HCT116 (cell line): Measurements from ENCODE around the gene CMBL. TPM values are rescaled to one million over a fixed set of nuclear protein-coding genes. Genes with fewer than 3 reads are reported as not detected.

Experiments used
- ATAC-seq: fragments of 200-7000 bp; cut with Tn5 transposase; 2 replicates; pipeline ENCODE4 v1.9.1; 2020; ENCODE audit warnings: mild to moderate bottlenecking, moderate library complexity
- BruUV-seq: library from RNA; stranded (reverse); fragments of 400-500 nt; replicated peaks from 2 replicates; lab custom pipeline; 2021; lab: Mats Ljungman, UMichigan
- CTCF ChIA-PET: fragments of 300-600 bp; sonication (Branson Sonifier 250); formaldehyde crosslinking; loops from one replicate; lab custom pipeline; 2021; ENCODE audit warnings: antibody characterized with exemption; lab: Charles Lee
- POLR2A ChIA-PET: fragments of 300-600, 350-600 bp; sonication (Branson Sonifier 250); formaldehyde crosslinking; loops from one replicate; lab custom pipeline; 2021; ENCODE audit warnings: antibody characterized with exemption; lab: Charles Lee
- RAD21 ChIA-PET, 2 experiments: fragments of 300-600 bp; sonication (Branson Sonifier 250); formaldehyde crosslinking; loops; one replicate each; lab custom pipeline; 2023; ENCODE audit warnings: low total read pairs in 2 of 2; ENCODE audit not compliant: uncharacterized antibody in 2 of 2, unreplicated experiment in 2 of 2, low non-redundant PET in 1 of 2; lab: Charles Lee
- DNase-seq: peaks from one replicate; pipeline ENCODE4 v3.0.0-alpha.2; 2010; ENCODE audit warnings: low read depth, low spot score
- H2AFZ ChIP-seq: fragments of 200-600 bp; shearing (Covaris generic), sonication (generic); 2 replicates; pipeline ENCODE4 v1.6.1; 2017; ENCODE audit warnings: low read depth, mixed run types, mixed read lengths, antibody characterized with exemption, low read length; ENCODE audit not compliant: poor library complexity, severe bottlenecking
- H3K27ac ChIP-seq: 2 replicates; pipeline ENCODE4 v1.5.1; 2012; ENCODE audit warnings: low read depth, low read length
- H3K27me3 ChIP-seq: fragments of 200-600 bp; sonication (generic); 2 replicates; pipeline ENCODE4 v1.6.1; 2016; ENCODE audit warnings: mixed run types, low read length, mixed read lengths; ENCODE audit not compliant: insufficient read depth
- H3K36me3 ChIP-seq, 2 experiments: fragments of 200-500 bp in 1 of 2; fragments of 200-600 bp in 1 of 2; sonication (Bioruptor generic) in 1 of 2; sonication (generic) in 1 of 2; 2 replicates each; pipeline versions ENCODE4 v1.5.1 to v1.6.1; 2014 to 2016; ENCODE audit warnings: low read length in 2 of 2, inconsistent platforms in 1 of 2, mixed read lengths in 1 of 2, mixed run types in 1 of 2; ENCODE audit not compliant: insufficient read depth in 2 of 2, control insufficient read depth in 1 of 2
- H3K4me1 ChIP-seq, 2 experiments: fragments of 200-600 bp in 1 of 2; sonication (generic) in 1 of 2; 2 replicates each; pipeline versions ENCODE4 v1.5.1 to v1.6.1; 2012 to 2017; ENCODE audit warnings: low read length in 2 of 2, inconsistent platforms in 1 of 2, mild to moderate bottlenecking in 1 of 2, mixed read lengths in 1 of 2, mixed run types in 1 of 2, moderate library complexity in 1 of 2; ENCODE audit not compliant: insufficient read depth in 2 of 2, control insufficient read depth in 1 of 2
- H3K4me2 ChIP-seq: fragments of 200-600 bp; sonication (generic); 2 replicates; pipeline ENCODE4 v1.6.1; 2017; ENCODE audit warnings: mixed run types, low read length, mixed read lengths
- H3K4me3 ChIP-seq, 2 experiments: fragments of 200-600 bp in 1 of 2; sonication (generic) in 1 of 2; replicated peaks in 1 of 2; 2 replicates each; pipeline ENCODE4 v1.5.1; 2011 to 2016; ENCODE audit warnings: low read length in 2 of 2, control low read depth in 1 of 2, low read depth in 1 of 2, mild to moderate bottlenecking in 1 of 2, mixed read lengths in 1 of 2, mixed run types in 1 of 2
- H3K79me2 ChIP-seq: fragments of 200-600 bp; sonication (generic); 2 replicates; pipeline ENCODE4 v1.6.1; 2017; ENCODE audit warnings: mild to moderate bottlenecking, mixed run types, low read length, moderate library complexity, mixed read lengths; ENCODE audit not compliant: insufficient read depth
- H3K9ac ChIP-seq: fragments of 200-600 bp; sonication (generic); 2 replicates; pipeline ENCODE4 v1.6.1; 2016; ENCODE audit warnings: low read length, mixed read lengths
- H3K9me2 ChIP-seq: fragments of 200-600 bp; sonication (generic), shearing (Covaris generic); 2 replicates; pipeline ENCODE4 v1.6.1; 2017; ENCODE audit warnings: mixed run types, mild to moderate bottlenecking, moderate library complexity; ENCODE audit not compliant: insufficient read depth
- H3K9me3 ChIP-seq, 2 experiments: fragments of 200-500 bp in 1 of 2; fragments of 200-600 bp in 1 of 2; sonication (Bioruptor generic) in 1 of 2; sonication (generic) in 1 of 2; 2 replicates each; pipeline ENCODE4 v1.6.1; 2014 to 2017; ENCODE audit warnings: low read length in 2 of 2, mixed read lengths in 2 of 2, inconsistent platforms in 1 of 2, low read depth in 1 of 2, mild to moderate bottlenecking in 1 of 2, mixed run types in 1 of 2, moderate library complexity in 1 of 2; ENCODE audit not compliant: control insufficient read depth in 1 of 2, insufficient read depth in 1 of 2
- H4K20me1 ChIP-seq: fragments of 200-600 bp; sonication (generic), shearing (Covaris generic); 2 replicates; pipeline ENCODE4 v1.6.1; 2017; ENCODE audit warnings: mixed run types, mild to moderate bottlenecking, moderate library complexity; ENCODE audit not compliant: insufficient read depth
- ELF1 ChIP-seq: IDR thresholded peaks from 2 replicates; pipeline ENCODE4 v1.6.1; 2012; ENCODE audit warnings: low read depth, borderline replicate concordance
- FOSL1 ChIP-seq: IDR thresholded peaks from 2 replicates; pipeline ENCODE4 v1.6.1; 2012; ENCODE audit warnings: low read depth
- JUND ChIP-seq: IDR thresholded peaks from 2 replicates; pipeline ENCODE4 v1.6.1; 2012
- SIN3A ChIP-seq: IDR thresholded peaks from 2 replicates; pipeline ENCODE4 v1.6.1; 2012; ENCODE audit warnings: low read depth
- SRF ChIP-seq: IDR thresholded peaks from 2 replicates; pipeline ENCODE4 v1.6.1; 2012; ENCODE audit warnings: low read depth
- TCF7L2 ChIP-seq: IDR thresholded peaks from 2 replicates; pipeline ENCODE4 v1.7.0; 2011; ENCODE audit warnings: borderline replicate concordance, inconsistent platforms; ENCODE audit not compliant: insufficient read depth, insufficient read length; ENCODE audit errors: extremely low read depth
- ZBTB33 ChIP-seq: IDR thresholded peaks from 2 replicates; pipeline ENCODE4 v1.6.1; 2011; ENCODE audit warnings: mild to moderate bottlenecking, low read length, moderate library complexity; ENCODE audit not compliant: insufficient replicate concordance; ENCODE audit errors: extremely low read depth
- ZFX ChIP-seq: fragments of 450-650 bp; IDR thresholded peaks from 2 replicates; pipeline ENCODE4 v1.6.1; 2017
- intact Hi-C: fragments of 100-400 bp; cut with micrococcal nuclease; formaldehyde crosslinking; loops from 2 replicates; pipeline ENCODE4 v1.10.0; 2022
- total RNA-seq: library from RNA; stranded (reverse); gene quantifications from one replicate; pipeline ENCODE4 v1.2.1, GENCODE V29; 2021; ENCODE audit not compliant: unreplicated experiment
- TF ChIP-seq, protein P1 (sequence below): IDR thresholded peaks from 2 replicates; pipeline ENCODE4 v1.6.1; 2012
- TF ChIP-seq, protein P2 (sequence below): IDR thresholded peaks from 2 replicates; pipeline ENCODE4 v1.6.1; 2012; ENCODE audit warnings: low read depth

Gene CMBL
- total RNA-seq, 1 experiment from 2014 or later = 51.0 TPM

DNA sequence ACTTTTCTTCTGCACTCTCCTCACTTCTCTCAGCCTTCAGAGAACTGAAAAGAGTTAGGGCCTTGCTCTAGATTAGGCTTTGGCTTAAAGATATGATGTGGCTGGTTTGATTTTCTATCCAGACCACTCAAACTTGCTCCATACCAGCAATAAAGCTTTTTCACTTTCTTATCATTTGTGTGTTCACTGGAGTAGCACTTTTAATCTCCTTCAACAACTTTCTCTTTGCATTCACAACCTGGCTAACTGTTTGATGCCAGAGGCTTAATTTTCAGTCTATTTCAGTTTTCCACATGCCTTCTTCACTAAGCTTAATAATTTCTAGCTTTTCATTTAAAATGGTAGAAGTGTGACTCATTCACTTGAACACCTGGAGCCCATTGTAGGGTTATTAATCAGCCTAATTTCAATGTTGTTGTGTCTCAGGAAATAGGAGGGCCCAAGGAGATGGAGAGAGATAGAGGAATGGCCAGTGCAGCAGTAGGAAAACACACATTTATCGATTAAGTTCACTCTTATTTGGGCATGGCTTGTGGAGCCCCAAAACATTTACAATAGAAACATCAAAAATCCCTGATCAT lies 64.0 kb downstream of the CMBL start (continued):
- TF ChIP-seq SRF (no peak), ZBTB33 (no peak), ZFX (no peak), TCF7L2 (no peak), ELF1 (no peak)
- TF ChIP-seq, all 23 proteins: peak for 0

GRCh38 chr5:10235350-10235749 lies 72.4 kb downstream of the CMBL start:
- RAD21 ChIA-PET = no interaction called here
- no peaks in the 10 kb centered on the region for H3K27me3 ChIP-seq
- H2AFZ ChIP-seq = no peak overlapping the region
- intact Hi-C loops = no loop called here
- H3K4me3 ChIP-seq = no peak overlapping the region
- peaks cover 28 to 32% of the 10 kb centered on the region in 2 experiments for H3K4me1 ChIP-seq
- H3K9ac ChIP-seq = no peak overlapping the region
- no peaks in the 10 kb centered on the region for H3K9me3 ChIP-seq
- DNase-seq (peak; percentile 33), ATAC-seq (peak; percentile 83)
- peak overlapping the region; percentile 26 for H3K4me2 ChIP-seq
- BruUV-seq = no TSS peak
- CTCF ChIA-PET = no interaction called here
- no peaks in the 10 kb centered on the region for H3K9me2 ChIP-seq
- no peak overlapping the region for H3K27ac ChIP-seq
- peak; percentile 47 for TF ChIP-seq JUND
- 0 out of 2 replicates have a peak, but pooled peaks have one; percentile 28 for TF ChIP-seq SIN3A
- TF ChIP-seq, protein P1, sequence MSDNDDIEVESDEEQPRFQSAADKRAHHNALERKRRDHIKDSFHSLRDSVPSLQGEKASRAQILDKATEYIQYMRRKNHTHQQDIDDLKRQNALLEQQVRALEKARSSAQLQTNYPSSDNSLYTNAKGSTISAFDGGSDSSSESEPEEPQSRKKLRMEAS = peak; percentile 84
- peak; percentile 33 for TF ChIP-seq FOSL1
- TF ChIP-seq, protein P2, sequence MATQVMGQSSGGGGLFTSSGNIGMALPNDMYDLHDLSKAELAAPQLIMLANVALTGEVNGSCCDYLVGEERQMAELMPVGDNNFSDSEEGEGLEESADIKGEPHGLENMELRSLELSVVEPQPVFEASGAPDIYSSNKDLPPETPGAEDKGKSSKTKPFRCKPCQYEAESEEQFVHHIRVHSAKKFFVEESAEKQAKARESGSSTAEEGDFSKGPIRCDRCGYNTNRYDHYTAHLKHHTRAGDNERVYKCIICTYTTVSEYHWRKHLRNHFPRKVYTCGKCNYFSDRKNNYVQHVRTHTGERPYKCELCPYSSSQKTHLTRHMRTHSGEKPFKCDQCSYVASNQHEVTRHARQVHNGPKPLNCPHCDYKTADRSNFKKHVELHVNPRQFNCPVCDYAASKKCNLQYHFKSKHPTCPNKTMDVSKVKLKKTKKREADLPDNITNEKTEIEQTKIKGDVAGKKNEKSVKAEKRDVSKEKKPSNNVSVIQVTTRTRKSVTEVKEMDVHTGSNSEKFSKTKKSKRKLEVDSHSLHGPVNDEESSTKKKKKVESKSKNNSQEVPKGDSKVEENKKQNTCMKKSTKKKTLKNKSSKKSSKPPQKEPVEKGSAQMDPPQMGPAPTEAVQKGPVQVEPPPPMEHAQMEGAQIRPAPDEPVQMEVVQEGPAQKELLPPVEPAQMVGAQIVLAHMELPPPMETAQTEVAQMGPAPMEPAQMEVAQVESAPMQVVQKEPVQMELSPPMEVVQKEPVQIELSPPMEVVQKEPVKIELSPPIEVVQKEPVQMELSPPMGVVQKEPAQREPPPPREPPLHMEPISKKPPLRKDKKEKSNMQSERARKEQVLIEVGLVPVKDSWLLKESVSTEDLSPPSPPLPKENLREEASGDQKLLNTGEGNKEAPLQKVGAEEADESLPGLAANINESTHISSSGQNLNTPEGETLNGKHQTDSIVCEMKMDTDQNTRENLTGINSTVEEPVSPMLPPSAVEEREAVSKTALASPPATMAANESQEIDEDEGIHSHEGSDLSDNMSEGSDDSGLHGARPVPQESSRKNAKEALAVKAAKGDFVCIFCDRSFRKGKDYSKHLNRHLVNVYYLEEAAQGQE = no peak
- H3K36me3 ChIP-seq = no peaks in the 10 kb centered on the region; a peak in 1 of 4 replicates
- no peaks in the 10 kb centered on the region for H4K20me1 ChIP-seq
- H3K79me2 ChIP-seq = no peaks in the 10 kb centered on the region
- POLR2A ChIA-PET = interaction anchor here (1.7 kb wide), 1 partner anchor 15 kb away, joined by 6 read pairs; the partner anchor contains the start of genes ATPSCKMT and CCT5
